ENCODE results near the gene DPF1. TPM values are rescaled to one million over a fixed set of nuclear protein-coding genes. Genes with fewer than 3 reads are reported as not detected.

Gene DPF1
- total RNA-seq, 4 donors from 2014 or later: not detected

DNA sequence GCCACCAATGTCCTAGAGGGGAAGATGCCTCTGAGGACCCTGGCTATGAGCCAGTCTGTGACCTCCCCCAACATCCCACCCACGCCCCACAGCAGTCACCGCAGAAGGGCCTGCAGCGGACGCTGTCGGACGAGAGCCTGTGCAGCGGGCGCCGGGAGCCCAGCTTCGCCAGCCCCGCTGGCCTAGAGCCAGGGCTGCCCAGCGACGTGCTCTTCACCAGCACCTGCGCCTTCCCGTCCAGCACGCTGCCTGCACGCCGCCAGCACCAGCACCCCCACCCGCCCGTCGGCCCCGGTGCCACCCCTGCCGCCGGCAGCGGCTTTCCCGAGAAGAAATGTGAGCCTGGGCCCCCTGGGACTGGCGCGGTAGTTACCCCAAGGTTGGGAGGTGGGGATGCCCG, 30.6 kb downstream of the DPF1 start:
- TF ChIP-seq, protein P1, sequence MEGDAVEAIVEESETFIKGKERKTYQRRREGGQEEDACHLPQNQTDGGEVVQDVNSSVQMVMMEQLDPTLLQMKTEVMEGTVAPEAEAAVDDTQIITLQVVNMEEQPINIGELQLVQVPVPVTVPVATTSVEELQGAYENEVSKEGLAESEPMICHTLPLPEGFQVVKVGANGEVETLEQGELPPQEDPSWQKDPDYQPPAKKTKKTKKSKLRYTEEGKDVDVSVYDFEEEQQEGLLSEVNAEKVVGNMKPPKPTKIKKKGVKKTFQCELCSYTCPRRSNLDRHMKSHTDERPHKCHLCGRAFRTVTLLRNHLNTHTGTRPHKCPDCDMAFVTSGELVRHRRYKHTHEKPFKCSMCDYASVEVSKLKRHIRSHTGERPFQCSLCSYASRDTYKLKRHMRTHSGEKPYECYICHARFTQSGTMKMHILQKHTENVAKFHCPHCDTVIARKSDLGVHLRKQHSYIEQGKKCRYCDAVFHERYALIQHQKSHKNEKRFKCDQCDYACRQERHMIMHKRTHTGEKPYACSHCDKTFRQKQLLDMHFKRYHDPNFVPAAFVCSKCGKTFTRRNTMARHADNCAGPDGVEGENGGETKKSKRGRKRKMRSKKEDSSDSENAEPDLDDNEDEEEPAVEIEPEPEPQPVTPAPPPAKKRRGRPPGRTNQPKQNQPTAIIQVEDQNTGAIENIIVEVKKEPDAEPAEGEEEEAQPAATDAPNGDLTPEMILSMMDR (IDR thresholded peaks at IDR 0.05; ENCODE audit: low read depth): no peak

DNA sequence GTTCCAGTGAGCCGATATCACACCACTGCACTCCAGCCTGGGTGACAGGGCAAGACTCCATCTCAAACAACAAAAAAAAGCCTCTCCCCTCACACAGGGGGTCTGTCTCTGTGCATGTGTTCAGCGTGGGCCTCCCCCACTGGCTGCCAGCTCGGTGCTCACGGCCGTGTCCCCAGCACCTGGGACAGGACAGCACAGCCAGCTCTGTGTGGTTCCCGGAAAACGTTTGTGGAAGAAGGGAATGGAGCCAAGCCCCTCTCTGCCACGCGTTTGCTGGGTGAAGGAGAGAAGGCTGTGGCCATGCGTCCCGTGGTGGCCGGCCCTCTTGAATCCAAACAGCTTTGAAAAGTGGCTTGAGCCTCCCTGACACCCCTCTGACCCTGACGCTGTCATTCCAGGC, 32.3 kb downstream of the DPF1 start:
- TF ChIP-seq, protein P1 (IDR thresholded peaks at IDR 0.05; ENCODE audit: low read depth): no peak

DNA sequence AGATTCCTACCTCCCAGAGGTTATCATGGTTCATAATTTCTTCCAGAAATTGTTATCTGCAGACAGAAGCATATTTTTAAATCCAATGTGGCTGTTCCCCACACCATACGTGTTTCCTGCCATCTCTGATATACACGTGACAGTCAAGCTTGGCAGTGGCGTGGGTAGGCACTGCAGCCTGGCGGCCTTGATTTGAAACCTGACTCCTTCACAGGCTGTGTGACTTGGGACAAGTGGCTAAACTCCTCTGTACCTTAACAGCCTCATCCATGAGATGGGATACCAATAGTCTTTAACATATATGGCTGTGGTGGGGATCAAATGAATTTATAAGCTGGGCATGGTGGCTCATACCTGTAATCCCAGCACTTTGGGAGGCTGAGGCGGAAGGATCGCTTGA, 33.2 kb downstream of the DPF1 start:
- TF ChIP-seq, protein P1 (IDR thresholded peaks at IDR 0.05; ENCODE audit: low read depth): no peak

DNA sequence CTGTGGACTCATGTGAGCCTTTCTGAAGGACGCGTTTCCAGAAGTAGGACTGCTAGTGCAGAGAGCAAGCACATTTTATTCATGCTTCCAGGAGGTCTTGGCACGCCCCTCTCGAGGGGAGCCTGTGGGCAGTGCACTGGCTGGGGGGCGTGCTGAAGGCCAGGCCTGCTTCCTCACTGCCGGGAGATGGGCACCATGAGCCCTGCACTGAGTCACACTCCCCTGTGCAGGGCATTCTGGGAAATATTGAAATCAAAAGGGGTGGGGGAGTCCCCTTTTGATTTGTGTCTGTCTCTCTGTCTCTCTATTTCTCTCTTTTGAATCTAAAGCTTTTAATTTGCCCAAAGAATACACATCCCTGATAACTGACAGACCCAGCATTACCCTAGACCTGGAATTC, 34.0 kb downstream of the DPF1 start:
- TF ChIP-seq, protein P1 (IDR thresholded peaks at IDR 0.05; ENCODE audit: low read depth): no peak

DNA sequence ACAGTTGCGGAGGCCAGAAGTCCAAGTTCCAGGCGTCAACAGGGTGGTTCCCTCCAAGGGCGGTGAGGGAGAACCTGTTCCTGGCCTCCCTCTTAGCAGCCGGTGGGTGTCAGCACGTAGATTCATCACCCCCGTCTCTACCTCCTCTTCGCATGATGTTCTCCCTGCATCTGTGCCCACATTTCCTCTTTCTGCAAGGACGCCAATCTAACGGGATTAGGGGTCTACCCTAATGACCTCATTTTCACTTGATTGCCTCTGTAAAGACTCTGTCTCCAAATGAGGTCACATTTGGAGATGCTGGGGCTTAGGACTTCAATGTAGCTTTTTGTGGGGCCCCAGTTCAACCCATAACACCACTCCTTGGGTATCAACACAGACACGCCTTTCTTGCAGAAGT, 38.5 kb downstream of the DPF1 start:
- TF ChIP-seq, protein P1 (IDR thresholded peaks at IDR 0.05; ENCODE audit: low read depth): no peak

DNA sequence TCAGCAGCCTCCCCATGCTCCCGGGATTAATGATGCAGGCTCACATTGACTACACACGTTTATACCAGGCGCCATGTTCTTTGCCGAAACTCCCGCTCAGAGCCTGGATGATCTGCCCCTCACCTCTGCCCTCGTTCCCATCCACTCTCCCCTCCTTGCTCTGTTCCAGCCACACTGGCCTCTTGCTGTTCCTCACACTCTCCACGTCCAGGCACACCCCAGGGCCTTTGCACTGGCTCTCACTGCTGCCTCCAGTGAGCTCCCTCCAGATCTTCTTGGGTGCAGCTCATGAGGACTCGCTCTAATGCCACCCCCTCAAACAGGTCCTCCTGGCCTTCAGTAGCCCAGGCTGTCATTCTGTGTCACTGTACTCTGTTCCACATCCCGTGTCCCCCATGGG, 39.2 kb downstream of the DPF1 start:
- TF ChIP-seq, protein P1 (IDR thresholded peaks at IDR 0.05; ENCODE audit: low read depth): no peak

DNA sequence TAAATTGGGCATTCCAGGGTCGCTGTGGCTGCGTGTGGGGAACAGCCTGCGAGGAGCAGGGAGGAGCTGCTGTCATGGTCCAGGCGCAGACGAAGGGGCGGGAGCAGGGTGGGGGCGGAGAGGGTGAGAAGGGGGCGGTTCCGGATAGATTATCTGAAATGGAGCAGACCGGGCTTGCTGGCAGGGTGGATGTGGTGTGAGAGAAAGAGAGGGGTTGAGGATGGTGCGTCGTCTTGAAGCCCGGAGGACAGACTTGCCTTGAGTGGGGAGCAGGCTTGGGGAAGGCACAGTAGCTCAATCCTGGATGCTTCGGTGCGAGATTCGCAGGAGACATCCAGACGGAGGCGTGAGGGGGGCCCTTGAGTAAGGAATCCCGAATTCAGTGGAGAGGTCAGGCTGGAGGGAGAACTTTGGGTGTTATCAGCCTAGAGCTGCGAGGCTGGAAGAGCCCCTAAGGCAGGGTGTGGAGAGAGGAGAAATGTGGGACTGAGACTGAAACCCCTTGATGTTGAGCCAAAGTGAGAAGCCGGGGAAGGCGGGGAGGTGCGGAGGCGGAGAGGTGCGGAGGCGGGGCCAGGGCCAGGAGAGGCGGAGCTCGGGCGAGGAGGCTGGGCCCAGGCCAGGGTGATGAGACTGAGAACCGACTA, 40.6 kb downstream of the DPF1 start:
- TF ChIP-seq, protein P1 (IDR thresholded peaks at IDR 0.05; ENCODE audit: low read depth): no peak
